Right lobe of liver (tissue), 6 donors: ENCODE data around the gene ITM2C. TPM values are rescaled to one million over a fixed set of nuclear protein-coding genes. Genes with fewer than 3 reads are reported as not detected.

Experiments used
- ATAC-seq, 4 donors: fragments of 200-7000 bp; cut with Tn5 transposase; one replicate each; pipeline ENCODE4 v1.9.1; 2020; ENCODE audit warnings: mild to moderate bottlenecking in 4 of 4, moderate library complexity in 4 of 4
- DNase-seq, 3 donors: peaks; one replicate each; pipeline ENCODE4 v3.0.0-alpha.2; 2020
- H3K27ac ChIP-seq, 3 donors: fragments of 200-600 bp; one replicate each; pipeline ENCODE4 v1.8.0; 2022
- H3K27me3 ChIP-seq, 2 donors: fragments of 200-600 bp; one replicate each; pipeline ENCODE4 v1.8.0; 2022
- H3K36me3 ChIP-seq, 4 donors: fragments of 200-600 bp; sonication (generic) in 1 of 4; one replicate each; pipeline versions ENCODE4 v1.5.1 to v1.8.0; 2017 to 2022; ENCODE audit warnings: control low read depth in 1 of 4
- H3K4me1 ChIP-seq, 4 donors: fragments of 200-600 bp; sonication (generic) in 1 of 4; one replicate each; pipeline versions ENCODE4 v1.5.1 to v1.8.0; 2017 to 2022; ENCODE audit warnings: control low read depth in 1 of 4
- H3K4me3 ChIP-seq, 3 donors: fragments of 200-600 bp; one replicate each; pipeline ENCODE4 v1.8.0; 2022
- H3K9me3 ChIP-seq, 4 donors: fragments of 200-600 bp; sonication (generic) in 1 of 4; one replicate each; pipeline versions ENCODE4 v1.5.1 to v1.8.0; 2017 to 2022; ENCODE audit warnings: control low read depth in 1 of 4
- POLR2A ChIP-seq: fragments of 450-650 bp; IDR thresholded peaks from one replicate; pipeline ENCODE4 v1.6.1; 2017; ENCODE audit warnings: antibody characterized with exemption, mild to moderate bottlenecking
- WGBS: methylation state at CpG from one replicate; pipeline ENCODE4 v1.1.6; 2018; ENCODE audit warnings: low coverage, low lambda C conversion rate; ENCODE audit not compliant: insufficient coverage; ENCODE audit errors: missing lambda C conversion rate; 5-methylcytosine and 5-hydroxymethylcytosine counted together
- intact Hi-C, 2 donors: fragments of 100-400 bp; cut with DNase I; formaldehyde crosslinking; loops; one replicate each; pipeline versions ENCODE4 v1.11.2 to v1.14.1; 2022
- total RNA-seq, 6 experiments: library from RNA; depleted of rRNA in 2 of 6; stranded (reverse); fragments of >200 nt in 2 of 6; fragmentation: NEBNext Ultra II Directional in 3 of 6; extraction: Animal tissue kit (Norgen Biotek cat#: 25700) in 3 of 6; gene quantifications; one replicate each; pipeline versions ENCODE4 v1.1.0 to v1.2.4, GENCODE V29; 2016 to 2023
- TF ChIP-seq, protein P1 (sequence below), 4 donors: fragments of 200-600 bp in 3 of 4; fragments of 450-650 bp in 1 of 4; IDR thresholded peaks; one replicate each; pipeline versions ENCODE4 v1.5.1 to v1.8.0; 2016 to 2022; ENCODE audit warnings: antibody characterized with exemption in 4 of 4, mild to moderate bottlenecking in 2 of 4
- donor health status: DM: no; HTN: yes; CAD: no.
- donor health status: DM: no; HTN: no; CAD: no.
- donor health status: DM: no; HTN: no; CAD: no.
- donor health status: DM: no; HTN: yes; CAD: no.
- donor health status: DM: no; HTN: yes; CAD: no.

Gene ITM2C
- total RNA-seq, 6 experiments from 2014 or later, result 11.1 to 26.9 (median 24.2) TPM

- Histone ChIP-seq H3K9me3 (no peaks in the 10 kb centered on the region), H3K27me3 (no peaks in the 10 kb centered on the region), H3K36me3 (no peaks in the 10 kb centered on the region), H3K4me3 (no peak overlapping the region), H3K4me1 (peaks cover 0 to 2% (median 0%) of the 10 kb centered on the region in 4 donors), H3K27ac (no peak overlapping the region)
- DNase-seq (no peak), ATAC-seq (no peak)
- intact Hi-C loops, result no loop called here
- no peak for TF ChIP-seq POLR2A
- TF ChIP-seq, protein P1, sequence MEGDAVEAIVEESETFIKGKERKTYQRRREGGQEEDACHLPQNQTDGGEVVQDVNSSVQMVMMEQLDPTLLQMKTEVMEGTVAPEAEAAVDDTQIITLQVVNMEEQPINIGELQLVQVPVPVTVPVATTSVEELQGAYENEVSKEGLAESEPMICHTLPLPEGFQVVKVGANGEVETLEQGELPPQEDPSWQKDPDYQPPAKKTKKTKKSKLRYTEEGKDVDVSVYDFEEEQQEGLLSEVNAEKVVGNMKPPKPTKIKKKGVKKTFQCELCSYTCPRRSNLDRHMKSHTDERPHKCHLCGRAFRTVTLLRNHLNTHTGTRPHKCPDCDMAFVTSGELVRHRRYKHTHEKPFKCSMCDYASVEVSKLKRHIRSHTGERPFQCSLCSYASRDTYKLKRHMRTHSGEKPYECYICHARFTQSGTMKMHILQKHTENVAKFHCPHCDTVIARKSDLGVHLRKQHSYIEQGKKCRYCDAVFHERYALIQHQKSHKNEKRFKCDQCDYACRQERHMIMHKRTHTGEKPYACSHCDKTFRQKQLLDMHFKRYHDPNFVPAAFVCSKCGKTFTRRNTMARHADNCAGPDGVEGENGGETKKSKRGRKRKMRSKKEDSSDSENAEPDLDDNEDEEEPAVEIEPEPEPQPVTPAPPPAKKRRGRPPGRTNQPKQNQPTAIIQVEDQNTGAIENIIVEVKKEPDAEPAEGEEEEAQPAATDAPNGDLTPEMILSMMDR (IDR thresholded peaks at IDR 0.05), result no peak
- WGBS, result 50% methylated on average over 4 of the region's 4 CpGs
These were observed 21.6 kb upstream of the ITM2C start for GRCh38 chr2:230843132-230843531.

GRCh38 chr2:230846360-230846759 lies 18.4 kb upstream of the ITM2C start:
- H3K4me3 ChIP-seq, result no peak overlapping the region
- H3K9me3 ChIP-seq, result no peaks in the 10 kb centered on the region
- 87% methylated on average over 6 of the region's 6 CpGs for WGBS
- H3K36me3 ChIP-seq, result no peaks in the 10 kb centered on the region
- peaks cover 0 to 6% (median 0%) of the 10 kb centered on the region in 4 donors for H3K4me1 ChIP-seq
- intact Hi-C loops, result no loop called here
- no peak for TF ChIP-seq POLR2A
- TF ChIP-seq, protein P1 (IDR thresholded peaks at IDR 0.05), result no peak
- H3K27ac ChIP-seq, result no peak overlapping the region
- ATAC-seq (no peak), DNase-seq (no peak)
- H3K27me3 ChIP-seq, result peaks cover 0 to 3% of the 10 kb centered on the region in 2 donors

DNA sequence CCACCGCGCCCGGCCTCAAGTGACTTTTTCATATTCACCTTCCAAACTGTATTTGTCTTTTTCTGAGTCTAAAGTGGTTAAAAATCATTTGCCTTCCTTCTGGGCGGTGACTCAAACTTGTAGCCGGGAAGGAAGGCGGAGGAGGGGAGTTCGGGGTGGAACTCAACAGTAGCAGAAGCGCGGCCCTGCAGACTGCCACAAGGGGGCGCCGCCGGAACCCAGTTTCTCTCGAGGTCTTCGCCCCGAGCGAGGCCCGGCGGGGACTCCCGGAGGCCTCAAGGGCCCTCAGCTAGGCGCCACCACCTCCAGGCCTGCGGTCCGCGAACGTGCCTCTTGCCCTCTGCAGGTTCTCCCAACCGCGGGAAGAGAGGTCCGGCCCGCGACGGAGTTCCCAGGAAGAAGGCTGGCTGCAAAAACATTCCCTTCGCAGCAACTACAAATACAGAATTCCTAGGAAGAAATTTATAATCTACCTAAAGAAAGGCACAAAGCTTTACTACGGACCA lies 16.8 kb upstream of the ITM2C start:
- DNase-seq (peak; percentile 84 to 89 (median 85)), ATAC-seq (peak; percentile 97 to 100 (median 98))
- Histone ChIP-seq H3K4me1 (peaks cover 0 to 6% (median 0%) of the 10 kb centered on the region in 4 donors), H3K27me3 (peaks cover 0 to 5% of the 10 kb centered on the region in 2 donors), H3K4me3 (no peak overlapping the region), H3K36me3 (no peaks in the 10 kb centered on the region), H3K27ac (no peak overlapping the region), H3K9me3 (no peaks in the 10 kb centered on the region)
- 15% methylated on average over 10 of the region's 32 CpGs for WGBS
- intact Hi-C loops, result no loop called here
- TF ChIP-seq, protein P1 (IDR thresholded peaks at IDR 0.05), result peak; percentile 74 to 96 (median 89)
- no peak for TF ChIP-seq POLR2A

GRCh38 chr2:230849633-230850357 lies 14.9 kb upstream of the ITM2C start:
- intact Hi-C loops, result no loop called here
- peaks cover 0 to 6% (median 0%) of the 10 kb centered on the region in 4 donors for H3K4me1 ChIP-seq
- DNase-seq (peak in 1 of 3 donors; percentile 59), ATAC-seq (peak; percentile 53 to 71 (median 60))
- TF ChIP-seq, protein P1 (IDR thresholded peaks at IDR 0.05), result peak; percentile 64 to 88 (median 80)
- TF ChIP-seq POLR2A, result no peak
- H3K36me3 ChIP-seq, result no peaks in the 10 kb centered on the region
- no peaks in the 10 kb centered on the region for H3K9me3 ChIP-seq
- H3K27ac ChIP-seq, result no peak overlapping the region
- 59% methylated on average over 39 of the region's 40 CpGs for WGBS
- H3K27me3 ChIP-seq, result peaks cover 0 to 5% of the 10 kb centered on the region in 2 donors
- no peak overlapping the region for H3K4me3 ChIP-seq
